ENCODE data around the gene ZFP92.

- no peak for TF ChIP-seq POLR2A (IDR thresholded peaks at IDR 0.05)
- TF ChIP-seq, protein P1, sequence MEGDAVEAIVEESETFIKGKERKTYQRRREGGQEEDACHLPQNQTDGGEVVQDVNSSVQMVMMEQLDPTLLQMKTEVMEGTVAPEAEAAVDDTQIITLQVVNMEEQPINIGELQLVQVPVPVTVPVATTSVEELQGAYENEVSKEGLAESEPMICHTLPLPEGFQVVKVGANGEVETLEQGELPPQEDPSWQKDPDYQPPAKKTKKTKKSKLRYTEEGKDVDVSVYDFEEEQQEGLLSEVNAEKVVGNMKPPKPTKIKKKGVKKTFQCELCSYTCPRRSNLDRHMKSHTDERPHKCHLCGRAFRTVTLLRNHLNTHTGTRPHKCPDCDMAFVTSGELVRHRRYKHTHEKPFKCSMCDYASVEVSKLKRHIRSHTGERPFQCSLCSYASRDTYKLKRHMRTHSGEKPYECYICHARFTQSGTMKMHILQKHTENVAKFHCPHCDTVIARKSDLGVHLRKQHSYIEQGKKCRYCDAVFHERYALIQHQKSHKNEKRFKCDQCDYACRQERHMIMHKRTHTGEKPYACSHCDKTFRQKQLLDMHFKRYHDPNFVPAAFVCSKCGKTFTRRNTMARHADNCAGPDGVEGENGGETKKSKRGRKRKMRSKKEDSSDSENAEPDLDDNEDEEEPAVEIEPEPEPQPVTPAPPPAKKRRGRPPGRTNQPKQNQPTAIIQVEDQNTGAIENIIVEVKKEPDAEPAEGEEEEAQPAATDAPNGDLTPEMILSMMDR (IDR thresholded peaks at IDR 0.05), result no peak
These were observed 49.4 kb upstream of the ZFP92 start for GRCh38 chrX:153361781-153362397.
